ENCODE data around the gene RALGAPA2. TPM values are rescaled to one million over a fixed set of nuclear protein-coding genes. Genes with fewer than 3 reads are reported as not detected.

Gene RALGAPA2
- total and polyA plus RNA-seq, 3 donors from 2014 or later, result 26.9 to 61.5 (median 59.2) TPM

- Histone ChIP-seq H3K4me1 (no peaks in the 10 kb centered on the region), H3K27ac (no peak overlapping the region), H3K36me3 (ENCODE audit: low read depth, missing control alignments) (no peaks in the 10 kb centered on the region), H3K27me3 (no peaks in the 10 kb centered on the region), H3K4me3 (no peak overlapping the region), H3K9me3 (no peaks in the 10 kb centered on the region)
- 89 to 93% methylated on average over 6 of the region's 6 CpGs for WGBS, 2 donors
- intact Hi-C loops (cut with DNase I; ENCODE audit: low total_unique reads), result no loop called here
- DNase-seq, result no peak
- TF ChIP-seq POLR2A (IDR thresholded peaks at IDR 0.05), result no peak
- no peak for TF ChIP-seq CTCF (IDR thresholded peaks at IDR 0.05)
Measured at GRCh38 chr20:20489648-20490341, 222.6 kb downstream of the RALGAPA2 start.

GRCh38 chr20:20489054-20489453, 223.4 kb downstream of the RALGAPA2 start:
- WGBS, 2 donors, result 89 to 96% methylated on average over 5 of the region's 5 CpGs
- intact Hi-C loops (cut with DNase I; ENCODE audit: low total_unique reads), result no loop called here
- Histone ChIP-seq H3K9me3 (no peaks in the 10 kb centered on the region), H3K36me3 (ENCODE audit: low read depth, missing control alignments) (no peaks in the 10 kb centered on the region), H3K27ac (no peak overlapping the region), H3K27me3 (no peaks in the 10 kb centered on the region), H3K4me1 (no peaks in the 10 kb centered on the region), H3K4me3 (no peak overlapping the region)
- TF ChIP-seq POLR2A (IDR thresholded peaks at IDR 0.05) (no peak), CTCF (IDR thresholded peaks at IDR 0.05) (no peak)
- DNase-seq, result no peak

- Histone ChIP-seq H3K4me3 (no peak overlapping the region), H3K27me3 (no peaks in the 10 kb centered on the region), H3K36me3 (ENCODE audit: low read depth, missing control alignments) (no peaks in the 10 kb centered on the region), H3K4me1 (no peaks in the 10 kb centered on the region), H3K9me3 (no peaks in the 10 kb centered on the region), H3K27ac (no peak overlapping the region)
- no peak for DNase-seq
- intact Hi-C loops (cut with DNase I; ENCODE audit: low total_unique reads), result no loop called here
- 88 to 90% methylated on average over 1 of the region's 1 CpG for WGBS, 2 donors
- no peak for TF ChIP-seq POLR2A (IDR thresholded peaks at IDR 0.05)
- no peak for TF ChIP-seq CTCF (IDR thresholded peaks at IDR 0.05)
Measured at GRCh38 chr20:20488388-20488787, 224.1 kb downstream of the RALGAPA2 start.

GRCh38 chr20:20487811-20488210, 224.6 kb downstream of the RALGAPA2 start:
- no peaks in the 10 kb centered on the region for H3K4me1 ChIP-seq
- H3K27me3 ChIP-seq, result no peaks in the 10 kb centered on the region
- DNase-seq, result no peak
- H3K4me3 ChIP-seq, result no peak overlapping the region
- no peak for TF ChIP-seq POLR2A (IDR thresholded peaks at IDR 0.05)
- no peak for TF ChIP-seq CTCF (IDR thresholded peaks at IDR 0.05)
- intact Hi-C loops (cut with DNase I; ENCODE audit: low total_unique reads), result no loop called here
- no peaks in the 10 kb centered on the region for H3K9me3 ChIP-seq
- WGBS, 2 donors, result 93 to 98% methylated on average over 5 of the region's 5 CpGs
- no peaks in the 10 kb centered on the region for H3K36me3 ChIP-seq (ENCODE audit: low read depth, missing control alignments)
- no peak overlapping the region for H3K27ac ChIP-seq

GRCh38 chr20:20483328-20483727, 229.1 kb downstream of the RALGAPA2 start:
- H3K27me3 ChIP-seq, result no peaks in the 10 kb centered on the region
- no peaks in the 10 kb centered on the region for H3K4me1 ChIP-seq
- intact Hi-C loops (cut with DNase I; ENCODE audit: low total_unique reads), result no loop called here
- no peak for DNase-seq
- TF ChIP-seq POLR2A (IDR thresholded peaks at IDR 0.05), result no peak
- no peak overlapping the region for H3K27ac ChIP-seq
- 82 to 94% methylated on average over 2 of the region's 2 CpGs for WGBS, 2 donors
- H3K36me3 ChIP-seq (ENCODE audit: low read depth, missing control alignments), result no peaks in the 10 kb centered on the region
- H3K9me3 ChIP-seq, result no peaks in the 10 kb centered on the region
- H3K4me3 ChIP-seq, result no peak overlapping the region

Measured in testis (tissue), 3 donors.